Measurements from ENCODE around the gene KCNIP4. TPM values are rescaled to one million over a fixed set of nuclear protein-coding genes. Genes with fewer than 3 reads are reported as not detected.

KCNIP4 gene
- total and polyA plus RNA-seq, 10 of the 15 experiments (the other 5 are each of a cell fraction or from before 2014, with no cell fraction given) = 0.03 to 0.23 (median 0.13) TPM; not detected in 7

GRCh38 chr4:21884615-21885014 lies 64.0 kb downstream of the KCNIP4 start:
- Histone ChIP-seq H3K4me2 (ENCODE audit: control insufficient read depth, insufficient read depth) (no peak overlapping the region), H3K9me3 (replicated peaks; ENCODE audit: control insufficient read depth, insufficient read depth, low read length) (no peaks in the 10 kb centered on the region), H4K20me1 (ENCODE audit: control insufficient read depth, insufficient read depth) (no peaks in the 10 kb centered on the region), H3K4me3 (no peak overlapping the region), H3K27me3 (replicated peaks in 1 of 2; ENCODE audit: control insufficient read depth in 2 of 2, insufficient read depth in 2 of 2, low read length in 1 of 2) (no peaks in the 10 kb centered on the region), H2AFZ (ENCODE audit: control insufficient read depth, low read depth, low read length) (no peak overlapping the region), H3K27ac (ENCODE audit: control insufficient read depth, insufficient read depth) (no peak overlapping the region), H3K79me2 (ENCODE audit: control insufficient read depth, insufficient read depth, low read length) (no peaks in the 10 kb centered on the region), H3K36me3 (ENCODE audit: control insufficient read depth in 2 of 2, insufficient read depth in 2 of 2, low read length in 1 of 2) (no peaks in the 10 kb centered on the region), H3K4me1 (ENCODE audit: control insufficient read depth, insufficient read depth, low read length) (no peaks in the 10 kb centered on the region), H3K9ac (ENCODE audit: control insufficient read depth, insufficient read depth, low read length) (no peak overlapping the region)
- no TSS peak for BruUV-seq (replicated peaks)
- ATAC-seq = no peak
- intact Hi-C loops (cut with micrococcal nuclease; ENCODE audit: unreplicated experiment) (no loop called here), in situ Hi-C loops (cut with MboI) (no loop called here)
- ChIA-PET SMC1A (ENCODE audit: uncharacterized antibody, unreplicated experiment) (no interaction called here), POLR2A (no interaction called here), RAD21 (ENCODE audit: unreplicated experiment) (no interaction called here), CTCF (no interaction called here)
- FAIRE-seq = no peak
- 32% methylated on average over 2 of the region's 2 CpGs for WGBS (ENCODE audit: insufficient coverage, insufficient replicate concordance, low lambda C conversion rate, missing lambda C conversion rate)
- TF ChIP-seq HDAC2 (IDR thresholded peaks at IDR 0.05) (no peak), TBL1XR1 (IDR thresholded peaks at IDR 0.05; ENCODE audit: low read depth, low read length) (no peak), RB1 (IDR thresholded peaks at IDR 0.05; ENCODE audit: borderline replicate concordance) (no peak), NR2F1 (conservative IDR thresholded peaks at IDR 0.05) (no peak), SRF (IDR thresholded peaks at IDR 0.05; ENCODE audit: low read depth in 2 of 2, low read length in 2 of 2) (no peak), JUNB (IDR thresholded peaks at IDR 0.05) (no peak), FOXK2 (IDR thresholded peaks at IDR 0.05) (no peak), SMAD1 (IDR thresholded peaks at IDR 0.05; ENCODE audit: low read depth, partially characterized antibody) (no peak), BRCA1 (IDR thresholded peaks at IDR 0.05; ENCODE audit: low read depth, low read length) (no peak), SMC3 (IDR thresholded peaks at IDR 0.05; ENCODE audit: borderline replicate concordance, low read length) (no peak), NRF1 (conservative IDR thresholded peaks at IDR 0.05; ENCODE audit: low read depth, low read length) (no peak)
- TF ChIP-seq, protein P1, sequence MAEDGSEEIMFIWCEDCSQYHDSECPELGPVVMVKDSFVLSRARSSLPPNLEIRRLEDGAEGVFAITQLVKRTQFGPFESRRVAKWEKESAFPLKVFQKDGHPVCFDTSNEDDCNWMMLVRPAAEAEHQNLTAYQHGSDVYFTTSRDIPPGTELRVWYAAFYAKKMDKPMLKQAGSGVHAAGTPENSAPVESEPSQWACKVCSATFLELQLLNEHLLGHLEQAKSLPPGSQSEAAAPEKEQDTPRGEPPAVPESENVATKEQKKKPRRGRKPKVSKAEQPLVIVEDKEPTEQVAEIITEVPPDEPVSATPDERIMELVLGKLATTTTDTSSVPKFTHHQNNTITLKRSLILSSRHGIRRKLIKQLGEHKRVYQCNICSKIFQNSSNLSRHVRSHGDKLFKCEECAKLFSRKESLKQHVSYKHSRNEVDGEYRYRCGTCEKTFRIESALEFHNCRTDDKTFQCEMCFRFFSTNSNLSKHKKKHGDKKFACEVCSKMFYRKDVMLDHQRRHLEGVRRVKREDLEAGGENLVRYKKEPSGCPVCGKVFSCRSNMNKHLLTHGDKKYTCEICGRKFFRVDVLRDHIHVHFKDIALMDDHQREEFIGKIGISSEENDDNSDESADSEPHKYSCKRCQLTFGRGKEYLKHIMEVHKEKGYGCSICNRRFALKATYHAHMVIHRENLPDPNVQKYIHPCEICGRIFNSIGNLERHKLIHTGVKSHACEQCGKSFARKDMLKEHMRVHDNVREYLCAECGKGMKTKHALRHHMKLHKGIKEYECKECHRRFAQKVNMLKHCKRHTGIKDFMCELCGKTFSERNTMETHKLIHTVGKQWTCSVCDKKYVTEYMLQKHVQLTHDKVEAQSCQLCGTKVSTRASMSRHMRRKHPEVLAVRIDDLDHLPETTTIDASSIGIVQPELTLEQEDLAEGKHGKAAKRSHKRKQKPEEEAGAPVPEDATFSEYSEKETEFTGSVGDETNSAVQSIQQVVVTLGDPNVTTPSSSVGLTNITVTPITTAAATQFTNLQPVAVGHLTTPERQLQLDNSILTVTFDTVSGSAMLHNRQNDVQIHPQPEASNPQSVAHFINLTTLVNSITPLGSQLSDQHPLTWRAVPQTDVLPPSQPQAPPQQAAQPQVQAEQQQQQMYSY (CRISPR knock-in tag; IDR thresholded peaks at IDR 0.05) = no peak
- TF ChIP-seq, protein P2, sequence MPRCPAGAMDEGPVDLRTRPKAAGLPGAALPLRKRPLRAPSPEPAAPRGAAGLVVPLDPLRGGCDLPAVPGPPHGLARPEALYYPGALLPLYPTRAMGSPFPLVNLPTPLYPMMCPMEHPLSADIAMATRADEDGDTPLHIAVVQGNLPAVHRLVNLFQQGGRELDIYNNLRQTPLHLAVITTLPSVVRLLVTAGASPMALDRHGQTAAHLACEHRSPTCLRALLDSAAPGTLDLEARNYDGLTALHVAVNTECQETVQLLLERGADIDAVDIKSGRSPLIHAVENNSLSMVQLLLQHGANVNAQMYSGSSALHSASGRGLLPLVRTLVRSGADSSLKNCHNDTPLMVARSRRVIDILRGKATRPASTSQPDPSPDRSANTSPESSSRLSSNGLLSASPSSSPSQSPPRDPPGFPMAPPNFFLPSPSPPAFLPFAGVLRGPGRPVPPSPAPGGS (IDR thresholded peaks at IDR 0.05; ENCODE audit: borderline replicate concordance, insufficient read depth, low read depth, low read length, poor library complexity, severe bottlenecking) = no peak
- DNase-seq (ENCODE audit: low read depth, low spot score) = no peak

Data from GM12878 (cell line).